Transverse colon (tissue), 4 donors: ENCODE results near the gene FBN3. TPM values are rescaled to one million over a fixed set of nuclear protein-coding genes. Genes with fewer than 3 reads are reported as not detected.

Experiments used
- DNase-seq: peaks from one replicate; pipeline ENCODE4 v3.0.0-alpha.2; 2019
- H3K27ac ChIP-seq, 4 donors: fragments of 200-600 bp; sonication (generic); 2 replicates each; pipeline ENCODE4 v1.5.1; 2016 to 2018; ENCODE audit warnings: inconsistent platforms in 4 of 4
- H3K27me3 ChIP-seq: fragments of 200-600 bp; sonication (generic); 2 replicates; pipeline ENCODE4 v1.5.1; 2017; ENCODE audit warnings: inconsistent platforms
- H3K36me3 ChIP-seq, 4 donors: fragments of 200-600 bp; sonication (generic); 2 replicates each; pipeline ENCODE4 v1.5.1; 2017 to 2019; ENCODE audit warnings: inconsistent platforms in 4 of 4
- H3K4me1 ChIP-seq, 4 donors: fragments of 200-600 bp; sonication (generic); 2 replicates each; pipeline ENCODE4 v1.5.1; 2017 to 2020; ENCODE audit warnings: inconsistent platforms in 4 of 4
- H3K4me3 ChIP-seq, 4 donors: fragments of 200-600 bp; sonication (generic); 1 replicate in 1 of 4; 2 replicates in 3 of 4; pipeline versions ENCODE4 v1.5.1 to v1.6.1; 2017 to 2019; ENCODE audit warnings: inconsistent platforms in 4 of 4
- H3K9me3 ChIP-seq, 2 donors: fragments of 200-600 bp; sonication (generic); 2 replicates each; pipeline ENCODE4 v1.5.1; 2017 to 2019; ENCODE audit warnings: inconsistent platforms in 2 of 2
- CTCF ChIP-seq, 5 experiments: fragments of 200-600 bp in 3 of 5; fragments of 450-650 bp in 2 of 5; sonication (generic) in 3 of 5; IDR thresholded peaks; 1 replicate in 2 of 5; 2 replicates in 3 of 5; pipeline ENCODE4 v1.5.1; 2016 to 2017; ENCODE audit warnings: antibody characterized with exemption in 5 of 5, inconsistent platforms in 3 of 5, mild to moderate bottlenecking in 2 of 5, moderate library complexity in 1 of 5
- EP300 ChIP-seq: sonication (generic); formaldehyde crosslinking; IDR thresholded peaks from one replicate; pipeline ENCODE4 v1.6.1; 2017; ENCODE audit warnings: antibody characterized with exemption, low read depth
- POLR2A ChIP-seq: fragments of 450-650 bp; IDR thresholded peaks from one replicate; pipeline ENCODE4 v1.6.1; 2016; ENCODE audit warnings: antibody characterized with exemption, mild to moderate bottlenecking, moderate library complexity
- POLR2AphosphoS5 ChIP-seq, 3 donors: sonication (generic); formaldehyde crosslinking; IDR thresholded peaks; one replicate each; pipeline ENCODE4 v1.6.1; 2016; ENCODE audit warnings: antibody characterized with exemption in 3 of 3
- WGBS, 2 donors: methylation state at CpG; one replicate each; pipeline ENCODE4 v1.1.5; 2018; ENCODE audit warnings: low coverage in 1 of 2; 5-methylcytosine and 5-hydroxymethylcytosine counted together
- in situ Hi-C, 4 donors: fragments of 200-750 bp; cut with MboI; loops; one replicate each; pipeline versions ENCODE4 v1.15.0 to v1.15.1; 2017; ENCODE audit warnings: low sequenced_read_pairs in 3 of 4, low pct_ligation_motif_present in 1 of 4, low pct_unique_long_range_greater_than_20kb in 1 of 4
- intact Hi-C: fragments of 100-400 bp; cut with DNase I; formaldehyde crosslinking; loops from one replicate; pipeline ENCODE4 v1.15.1; 2023; ENCODE audit warnings: low total_unique reads
- total RNA-seq, 4 donors: library from RNA; depleted of rRNA; stranded (reverse); fragments of >200 nt; gene quantifications; one replicate each; pipeline ENCODE4 v1.1.0, GENCODE V29; 2016

Gene FBN3
- total RNA-seq, 4 donors from 2014 or later = not detected

- H3K27me3 ChIP-seq = no peaks in the 10 kb centered on the region
- TF ChIP-seq POLR2AphosphoS5 (IDR thresholded peaks at IDR 0.05) (no peak), CTCF (IDR thresholded peaks at IDR 0.05) (no peak), EP300 (no peak), POLR2A (no peak)
Measured at GRCh38 chr19:8071912-8072311, 77.5 kb downstream of the FBN3 start.

GRCh38 chr19:8069096-8069973, 80.1 kb downstream of the FBN3 start:
- Histone ChIP-seq H3K27me3 (no peaks in the 10 kb centered on the region), H3K27ac (no peak overlapping the region), H3K4me3 (no peak overlapping the region), H3K9me3 (peaks cover 13 to 16% of the 10 kb centered on the region in 2 donors), H3K36me3 (no peaks in the 10 kb centered on the region), H3K4me1 (no peaks in the 10 kb centered on the region)
- intact Hi-C loops (no loop called here), in situ Hi-C loops (no loop called here)
- no peak for TF ChIP-seq POLR2A
- TF ChIP-seq CTCF (IDR thresholded peaks at IDR 0.05) = peak in 4 of 5 experiments; percentile 19 to 34 (median 27)
- DNase-seq = no peak
- WGBS, 2 donors = 79 to 86% methylated on average over 3 to 13 of the region's 13 CpGs

More at GRCh38 chr19:8071912-8072311, 77.5 kb downstream of the FBN3 start:
- Histone ChIP-seq H3K36me3 (no peaks in the 10 kb centered on the region), H3K4me1 (no peaks in the 10 kb centered on the region), H3K4me3 (no peak overlapping the region), H3K27ac (no peak overlapping the region), H3K9me3 (peaks cover 13 to 16% of the 10 kb centered on the region in 2 donors)
- DNase-seq = no peak
- intact Hi-C loops = no loop called here
- 89% methylated on average over 11 of the region's 15 CpGs; no CpG with 5 or more reads in 1 of the 2 donors for WGBS, 2 donors
- in situ Hi-C loops = no loop called here

GRCh38 chr19:8065875-8066261, 83.5 kb downstream of the FBN3 start:
- H3K27ac ChIP-seq = no peak overlapping the region

More at GRCh38 chr19:8065875-8066261, 83.5 kb downstream of the FBN3 start:
- in situ Hi-C loops = no loop called here
- Histone ChIP-seq H3K9me3 (peaks cover 13 to 16% of the 10 kb centered on the region in 2 donors), H3K36me3 (no peaks in the 10 kb centered on the region), H3K4me3 (no peak overlapping the region), H3K27me3 (no peaks in the 10 kb centered on the region), H3K4me1 (no peaks in the 10 kb centered on the region)
- TF ChIP-seq EP300 (no peak), POLR2A (no peak), CTCF (IDR thresholded peaks at IDR 0.05) (no peak), POLR2AphosphoS5 (IDR thresholded peaks at IDR 0.05) (no peak)
- intact Hi-C loops = no loop called here
- DNase-seq = no peak
- 92 to 100% methylated on average over 1 to 20 of the region's 20 CpGs for WGBS, 2 donors
